Panc1 (cell line): Measurements from ENCODE around the gene BDH2. TPM values are rescaled to one million over a fixed set of nuclear protein-coding genes. Genes with fewer than 3 reads are reported as not detected.

ENCODE experiments used
- ATAC-seq: fragments of 200-7000 bp; cut with Tn5 transposase; 2 replicates; pipeline ENCODE4 v1.9.1; 2020; ENCODE audit warnings: mild to moderate bottlenecking, moderate library complexity
- BruUV-seq: library from RNA; stranded (reverse); fragments of 400-500 nt; replicated peaks from 2 replicates; lab custom pipeline; 2021; lab: Mats Ljungman, UMichigan
- CTCF ChIA-PET: fragments of 300-600 bp; sonication (Branson Sonifier 250); formaldehyde crosslinking; loops from one replicate; lab custom pipeline; 2022; ENCODE audit warnings: antibody characterized with exemption; lab: Charles Lee
- POLR2A ChIA-PET: fragments of 300-600 bp; sonication (Branson Sonifier 250); formaldehyde crosslinking; loops from one replicate; lab custom pipeline; 2022; ENCODE audit warnings: antibody characterized with exemption; lab: Charles Lee
- DNase-seq: peaks from one replicate; pipeline ENCODE4 v3.0.0-alpha.2; 2010; ENCODE audit warnings: low read depth, low spot score
- H3K27ac ChIP-seq: 2 replicates; pipeline ENCODE4 v1.5.1; 2011; ENCODE audit warnings: mild to moderate bottlenecking, low read length, inconsistent platforms
- H3K27me3 ChIP-seq: fragments of 200-500 bp; sonication (Bioruptor generic); 2 replicates; pipeline ENCODE4 v1.6.0; 2014; ENCODE audit warnings: low read length, inconsistent platforms; ENCODE audit not compliant: control insufficient read depth, insufficient read depth
- H3K36me3 ChIP-seq: fragments of 200-500 bp; sonication (Bioruptor generic); 2 replicates; pipeline ENCODE4 v1.5.1; 2014; ENCODE audit warnings: inconsistent platforms, mild to moderate bottlenecking, low read length, moderate library complexity; ENCODE audit not compliant: control insufficient read depth, insufficient read depth
- H3K4me1 ChIP-seq: 2 replicates; pipeline ENCODE4 v1.5.1; 2011; ENCODE audit warnings: inconsistent platforms, mild to moderate bottlenecking, low read length, moderate library complexity; ENCODE audit not compliant: control insufficient read depth, insufficient read depth
- H3K4me3 ChIP-seq, 2 experiments: 2 replicates each; pipeline ENCODE4 v1.5.1; 2011 to 2012; ENCODE audit warnings: low read depth in 2 of 2, low read length in 2 of 2, mild to moderate bottlenecking in 2 of 2, inconsistent platforms in 1 of 2, moderate library complexity in 1 of 2
- H3K9me3 ChIP-seq: fragments of 200-500 bp; sonication (Bioruptor generic); 2 replicates; pipeline ENCODE4 v1.5.1; 2014; ENCODE audit warnings: low read depth, mild to moderate bottlenecking, inconsistent platforms, low read length, moderate library complexity; ENCODE audit not compliant: control insufficient read depth, insufficient read depth
- CTCF ChIP-seq: fragments of 450-650 bp; IDR thresholded peaks from 2 replicates; pipeline ENCODE4 v1.5.1; 2017; ENCODE audit warnings: mild to moderate bottlenecking
- POLR2AphosphoS5 ChIP-seq: IDR thresholded peaks from 2 replicates; pipeline ENCODE4 v1.6.1; 2012; ENCODE audit warnings: mild to moderate bottlenecking, low read depth, low read length, moderate library complexity
- REST ChIP-seq, 2 experiments: IDR thresholded peaks; 2 replicates each; pipeline ENCODE4 v1.6.1; 2011 to 2012; ENCODE audit warnings: low read depth in 2 of 2, control low read depth in 1 of 2, low read length in 1 of 2, mild to moderate bottlenecking in 1 of 2, moderate library complexity in 1 of 2; ENCODE audit not compliant: insufficient read depth in 1 of 2
- SIN3A ChIP-seq: IDR thresholded peaks from 2 replicates; pipeline ENCODE4 v1.6.1; 2012; ENCODE audit warnings: low read depth, mild to moderate bottlenecking, low read length, moderate library complexity, borderline replicate concordance; ENCODE audit not compliant: insufficient read depth
- TCF7L2 ChIP-seq: IDR thresholded peaks from 2 replicates; pipeline ENCODE4 v1.6.1; 2011; ENCODE audit warnings: mild to moderate bottlenecking, low read depth, low read length, inconsistent platforms
- in situ Hi-C: cut with HindIII; loops from 2 replicates; pipeline ENCODE4 v1.10.0; 2016; ENCODE audit warnings: low sequenced_read_pairs, low pct_unique_long_range_greater_than_20kb
- intact Hi-C: fragments of 100-400 bp; cut with micrococcal nuclease; formaldehyde crosslinking; loops from one replicate; pipeline ENCODE4 v1.10.0; 2022; ENCODE audit not compliant: unreplicated experiment
- total RNA-seq: library from RNA; stranded (reverse); gene quantifications from one replicate; pipeline ENCODE4 v1.2.1, GENCODE V29; 2021; ENCODE audit not compliant: unreplicated experiment

BDH2 gene
- total RNA-seq, 1 experiment from 2014 or later: 0.98 TPM

- H3K36me3 ChIP-seq: no peaks in the 10 kb centered on the region
- intact Hi-C loops: loop anchor here (10.0 kb wide), 1 partner anchor 265 kb away; no protein-coding TSS in a partner anchor
- no peak for ATAC-seq
- no peaks in the 10 kb centered on the region for H3K27me3 ChIP-seq
- H3K9me3 ChIP-seq: no peaks in the 10 kb centered on the region
- peaks cover 14% of the 10 kb centered on the region for H3K4me1 ChIP-seq
- BruUV-seq: no TSS peak
- no peak overlapping the region for H3K4me3 ChIP-seq
- TF ChIP-seq REST (IDR thresholded peaks at IDR 0.05; ENCODE audit: insufficient read depth in 1 of 2, low read depth in 2 of 2, low read length in 1 of 2) (no peak), CTCF (no peak), TCF7L2 (no peak), SIN3A (no peak), POLR2AphosphoS5 (no peak)
- ChIA-PET CTCF (no interaction called here), POLR2A (no interaction called here)
- in situ Hi-C loops: no loop called here
- DNase-seq: no peak
- no peak overlapping the region for H3K27ac ChIP-seq
These were observed 20.0 kb downstream of the BDH2 start for GRCh38 chr4:103079621-103080020.

- peak within 1 kb of the TSS; percentile 84 for H3K27ac ChIP-seq
- TF ChIP-seq REST (IDR thresholded peaks at IDR 0.05; ENCODE audit: insufficient read depth in 1 of 2, low read depth in 2 of 2, low read length in 1 of 2): no peak
- TF ChIP-seq POLR2AphosphoS5: peak; percentile 10; the same call in 1 of the 2 replicates
- ChIA-PET CTCF (no interaction called here), POLR2A (interaction anchor here (0.6 kb wide), 1 partner anchor 57 kb away, joined by 6 read pairs; no protein-coding TSS in a partner anchor)
- BruUV-seq: TSS peak; percentile 87
- in situ Hi-C loops (no loop called here), intact Hi-C loops (no loop called here)
- ATAC-seq: no peak; the same call in 1 of the 2 replicates
- H3K36me3 ChIP-seq: no peaks in the 10 kb centered on the region
- H3K4me1 ChIP-seq: peaks cover 15% of the 10 kb centered on the region
- H3K4me3 ChIP-seq: peak within 1 kb of the TSS; percentile 68 to 74
- H3K27me3 ChIP-seq: no peaks in the 10 kb centered on the region
- H3K9me3 ChIP-seq: no peaks in the 10 kb centered on the region
- no peak for DNase-seq
These were observed 22.8 kb downstream of the BDH2 start, which contains the start of gene SLC9B2 for GRCh38 chr4:103076747-103077347. Gene SLC9B2, minus strand, starts transcription at chr4:103076761. Its CDS starts 9,211 bp downstream, at chr4:103067550.
